HG02870 (cell line): ENCODE results near the gene SMIM17.
"Not testable (repeated sequence)": the region's sequence is repeated elsewhere in the genome, so short reads cannot be mapped to it uniquely, and the experiment has no call there.

Experiments used
- ATAC-seq: cut with Tn5 transposase; IDR thresholded peaks from one replicate; pipeline ENCODE4 v1.9.1; 2021; ENCODE audit warnings: mild to moderate bottlenecking, moderate library complexity; ENCODE audit not compliant: unreplicated experiment

Gene SMIM17

DNA sequence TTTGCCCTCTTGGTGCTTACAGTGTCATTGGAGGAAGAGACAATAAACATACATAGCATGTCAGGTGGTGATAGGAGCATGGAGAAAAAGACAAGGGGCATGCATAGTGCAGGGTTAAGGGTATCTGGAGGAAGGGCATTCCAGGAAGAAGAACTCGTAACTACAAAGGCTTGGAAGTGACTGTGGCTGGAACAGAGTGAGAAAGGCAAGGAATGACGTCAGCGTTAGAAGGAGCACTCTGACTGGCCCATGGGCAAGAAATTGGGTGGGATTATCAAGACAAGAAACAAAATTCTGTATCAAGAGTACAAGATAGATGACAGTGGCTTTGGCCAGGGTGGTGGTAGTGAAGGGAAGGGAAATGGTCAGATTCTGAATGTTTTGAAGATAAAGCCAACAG, 11.2 kb downstream of the SMIM17 start:
- no peak for ATAC-seq

DNA sequence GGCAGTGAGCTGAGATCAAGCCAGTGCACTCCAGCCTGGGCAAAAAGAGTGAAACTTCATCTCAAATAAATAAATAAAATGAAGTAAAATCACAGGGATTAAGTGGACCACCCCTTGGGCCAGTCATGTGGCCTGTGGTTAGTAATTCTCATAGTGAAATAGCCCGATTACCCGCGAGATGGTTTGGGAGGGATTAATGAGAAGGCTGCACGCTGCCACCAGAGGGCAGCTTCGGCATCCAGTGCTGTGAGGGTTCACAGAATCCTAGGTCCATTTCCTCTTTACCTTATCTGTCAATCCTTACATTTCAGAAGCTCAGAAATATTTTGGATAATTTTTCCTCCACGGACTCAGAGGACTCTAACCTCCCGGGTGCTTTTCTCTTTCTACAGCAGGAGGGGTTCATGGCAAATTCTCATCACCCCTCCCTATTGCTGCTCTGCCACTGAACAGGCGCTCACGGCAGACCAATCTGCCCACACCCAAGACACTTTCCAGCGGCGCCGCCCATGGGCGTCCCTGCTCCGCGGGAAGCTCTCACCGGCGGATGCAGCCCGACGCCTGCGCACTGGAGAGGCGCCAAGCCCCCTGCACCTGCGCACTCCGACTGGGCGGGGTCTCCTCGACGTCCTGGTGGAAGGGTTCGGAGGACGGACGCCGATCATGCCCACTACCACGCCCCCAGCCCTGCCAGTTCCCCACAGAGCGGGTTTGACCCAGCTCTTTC, 17.6 kb downstream of the SMIM17 start:
- ATAC-seq = no peak

DNA sequence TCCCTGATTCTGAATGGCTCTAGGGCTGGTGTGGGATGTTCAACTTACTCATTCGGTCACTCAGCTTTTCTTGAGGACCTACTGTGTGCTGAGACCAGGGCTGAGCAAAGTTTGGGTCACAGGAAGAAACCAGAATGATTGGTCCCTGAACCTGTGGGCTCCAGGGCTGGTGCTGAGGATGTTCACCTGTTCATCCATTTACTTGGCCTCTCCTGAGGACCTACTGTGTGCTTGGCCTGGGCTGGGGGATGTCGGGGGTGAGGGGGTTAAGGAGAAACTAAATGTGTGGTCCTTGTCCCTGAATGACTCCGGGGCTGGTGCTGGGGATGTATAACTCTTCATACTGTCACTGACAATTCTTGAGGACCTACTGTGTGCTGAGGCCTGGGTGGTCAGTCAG, 18.3 kb downstream of the SMIM17 start:
- ATAC-seq = no peak

DNA sequence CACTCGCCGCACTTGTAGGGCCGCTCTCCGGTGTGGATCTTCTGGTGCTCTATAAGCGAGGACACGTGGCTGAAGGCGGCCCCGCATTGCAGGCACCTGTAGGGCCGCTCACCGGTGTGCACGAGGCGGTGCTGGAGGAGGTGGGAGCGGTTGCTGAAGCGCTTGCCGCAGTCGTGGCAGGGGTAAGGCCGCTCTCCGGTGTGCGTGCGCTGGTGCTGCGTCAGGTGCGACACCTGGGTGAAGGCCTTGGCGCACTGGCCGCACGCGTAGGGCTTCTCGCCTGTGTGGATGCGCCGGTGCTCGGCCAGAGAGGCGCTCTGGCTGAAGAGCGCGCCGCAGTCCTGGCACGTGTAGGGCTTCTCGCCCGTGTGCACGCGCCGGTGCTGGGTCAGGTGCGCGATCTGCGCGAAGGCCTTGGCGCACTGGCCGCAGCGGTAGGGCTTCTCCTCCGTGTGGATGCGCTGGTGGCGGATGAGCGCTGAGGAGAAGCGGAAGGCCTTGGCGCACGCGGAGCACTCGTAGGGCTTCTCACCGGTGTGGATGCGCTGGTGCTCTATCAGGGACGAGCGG, 21.1 kb downstream of the SMIM17 start:
- ATAC-seq = no peak

DNA sequence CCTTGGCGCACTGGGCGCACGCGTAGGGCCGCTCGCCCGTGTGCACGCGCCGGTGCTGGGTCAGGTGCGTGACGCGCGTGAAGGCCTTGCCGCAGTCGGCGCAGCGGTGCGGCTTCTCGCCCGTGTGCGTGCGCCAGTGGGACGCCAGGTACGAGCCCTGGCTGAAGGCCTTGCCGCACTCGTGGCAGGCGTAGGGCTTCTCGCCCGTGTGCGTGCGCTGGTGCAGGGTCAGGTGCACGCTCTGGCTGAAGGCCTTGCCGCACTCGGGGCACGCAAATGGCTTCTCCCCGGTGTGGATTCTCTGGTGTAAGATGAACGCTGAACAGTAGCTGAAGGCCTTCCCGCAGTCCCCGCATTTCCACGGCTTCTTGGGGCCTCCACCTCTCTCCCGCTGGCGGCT, 21.6 kb downstream of the SMIM17 start:
- ATAC-seq = no peak

DNA sequence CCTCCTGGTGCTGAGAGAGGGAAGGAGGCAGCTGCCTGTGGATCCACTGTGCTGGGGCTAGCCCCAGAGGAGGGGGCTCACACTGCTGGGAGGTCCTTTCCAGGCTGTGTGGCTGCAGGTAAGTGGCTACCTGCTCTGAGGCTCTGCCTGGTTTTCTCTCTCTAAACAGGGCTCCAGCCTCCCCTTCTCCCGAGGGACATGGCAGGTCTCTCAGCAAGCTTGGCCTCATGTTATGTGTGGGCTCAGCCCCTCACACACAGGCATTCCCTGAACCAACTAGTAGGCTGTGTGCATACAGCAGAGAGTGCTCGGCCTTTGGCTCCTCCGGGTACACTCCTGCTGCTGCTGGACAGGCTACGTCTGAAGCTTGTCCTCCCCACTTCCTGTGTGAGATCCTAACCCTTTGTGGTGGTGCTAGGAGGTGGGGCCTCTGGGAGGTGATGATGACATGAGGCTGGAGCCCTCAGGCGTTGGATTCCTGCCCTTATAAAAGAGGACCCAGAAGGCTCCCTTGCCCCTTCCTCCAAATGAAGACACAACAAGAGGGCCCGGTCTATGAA, 24.4 kb downstream of the SMIM17 start:
- ATAC-seq = no peak

DNA sequence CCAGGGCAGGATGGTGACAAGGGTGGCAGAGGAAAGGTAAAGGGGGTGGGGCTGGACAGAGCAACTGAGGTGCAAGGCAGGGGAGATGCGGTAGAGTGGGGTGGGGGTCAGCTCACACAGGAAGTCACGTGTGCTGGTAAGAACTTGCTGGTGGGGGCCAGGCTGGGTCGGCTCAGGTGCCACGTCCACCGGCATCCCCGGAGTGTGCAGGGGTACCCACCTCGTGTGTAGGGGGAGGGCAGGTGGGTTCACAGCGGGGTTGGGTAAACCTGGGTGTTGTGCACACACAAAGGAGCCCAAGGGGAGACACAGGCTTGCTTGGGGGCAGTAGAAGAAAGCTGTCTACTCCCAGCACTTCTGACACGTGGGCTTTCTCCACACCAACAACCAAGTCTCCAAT, 25.7 kb downstream of the SMIM17 start:
- ATAC-seq = no peak

DNA sequence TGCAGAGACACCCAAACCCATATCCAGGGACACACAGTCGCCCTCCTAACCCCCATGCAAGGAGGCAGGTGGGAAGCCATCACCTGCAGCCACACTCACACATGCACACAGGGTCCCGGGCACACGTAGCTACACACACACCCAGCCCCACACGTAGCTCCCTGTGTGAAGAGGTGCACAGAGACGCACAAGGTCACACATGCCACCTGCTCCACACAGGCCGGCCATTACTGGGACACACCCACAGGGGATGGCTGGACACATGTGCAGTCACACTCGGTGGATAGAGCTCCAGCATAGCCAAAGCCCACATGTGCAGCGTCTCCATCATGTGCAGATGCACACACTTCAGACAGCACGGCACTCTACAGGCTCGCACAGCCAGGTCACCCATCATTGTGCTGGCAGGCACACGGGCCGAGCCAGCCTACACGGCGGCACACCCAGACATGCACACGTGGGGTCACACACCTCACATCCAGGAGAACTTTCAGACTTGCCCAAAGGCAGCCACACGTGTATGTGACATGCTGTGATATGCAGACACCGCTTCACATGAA, 27.5 kb downstream of the SMIM17 start:
- no peak for ATAC-seq

DNA sequence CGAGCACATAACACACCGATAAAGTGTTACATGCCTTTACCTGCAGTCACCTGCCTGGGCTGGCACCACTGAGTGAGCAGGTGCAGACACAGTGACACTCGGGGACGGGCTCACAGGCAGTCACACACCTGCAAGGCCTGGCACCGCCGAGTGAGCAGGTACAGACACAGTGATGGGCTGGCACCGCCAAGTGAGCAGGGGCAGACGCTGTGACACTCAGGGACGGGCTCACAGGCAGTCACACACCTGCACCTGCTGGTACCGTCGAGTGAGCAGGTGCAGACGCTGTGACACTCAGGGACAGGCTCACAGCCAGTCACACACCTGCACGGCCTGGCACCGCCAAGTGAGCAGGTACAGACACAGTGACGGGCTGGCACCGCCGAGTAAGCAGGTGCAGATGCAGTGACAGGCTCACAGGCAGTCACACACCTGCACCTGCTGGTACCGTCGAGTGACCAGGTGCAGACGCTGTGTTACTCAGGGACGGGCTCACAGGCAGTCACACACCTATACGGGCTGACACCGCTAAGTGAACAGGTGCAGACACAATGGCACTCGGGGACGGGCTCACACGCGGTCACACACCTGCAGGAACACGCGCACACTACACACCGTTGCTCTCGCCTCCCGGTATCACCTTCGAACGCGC, 28.1 kb downstream of the SMIM17 start:
- ATAC-seq = no peak

DNA sequence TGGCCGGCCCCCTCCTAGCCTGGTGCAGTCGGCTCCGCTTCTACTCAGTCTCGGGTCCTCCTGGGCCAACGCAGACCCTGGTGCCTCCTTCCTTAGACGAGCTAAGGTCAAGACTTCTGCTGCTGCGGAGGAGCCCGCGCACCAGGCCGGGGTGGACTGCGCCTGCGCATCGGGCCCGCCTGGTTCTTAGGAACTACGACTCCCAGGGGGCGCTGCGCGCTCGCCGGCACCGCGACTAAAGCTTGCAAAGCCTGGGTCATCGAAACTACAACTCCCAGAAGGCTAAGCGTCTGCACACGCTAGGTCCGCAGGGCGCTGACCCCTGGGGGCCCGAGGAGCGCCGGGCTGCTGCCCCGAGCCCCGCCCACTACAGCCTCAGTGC, 28.6 kb downstream of the SMIM17 start, which contains the start of gene ZNF835:
Gene ZNF835 (minus strand): TSS at position 145 of the 382 bp plus-strand sequence. CDS start 6,559 bp downstream, outside the sequence.
- ATAC-seq = no peak

DNA sequence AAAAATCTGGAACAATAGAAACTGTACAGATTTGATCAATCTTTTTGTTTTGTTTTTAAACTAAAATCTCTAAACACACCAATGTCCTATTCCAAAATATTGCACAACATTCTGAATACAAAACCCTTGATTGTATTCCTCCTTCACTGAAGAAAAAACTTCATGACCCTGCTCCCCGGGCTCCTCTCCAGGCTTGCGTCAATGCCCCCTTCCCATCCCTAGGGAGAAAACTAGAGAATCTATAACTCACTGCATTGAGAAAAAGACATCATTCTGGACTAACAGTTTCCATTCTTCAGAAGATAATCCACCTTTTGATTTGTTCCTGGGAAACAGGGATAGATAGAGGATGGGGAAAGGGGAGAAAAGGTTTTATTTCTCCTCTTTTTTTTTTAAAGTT, 29.7 kb downstream of the SMIM17 start:
- not testable (repeated sequence) for ATAC-seq

DNA sequence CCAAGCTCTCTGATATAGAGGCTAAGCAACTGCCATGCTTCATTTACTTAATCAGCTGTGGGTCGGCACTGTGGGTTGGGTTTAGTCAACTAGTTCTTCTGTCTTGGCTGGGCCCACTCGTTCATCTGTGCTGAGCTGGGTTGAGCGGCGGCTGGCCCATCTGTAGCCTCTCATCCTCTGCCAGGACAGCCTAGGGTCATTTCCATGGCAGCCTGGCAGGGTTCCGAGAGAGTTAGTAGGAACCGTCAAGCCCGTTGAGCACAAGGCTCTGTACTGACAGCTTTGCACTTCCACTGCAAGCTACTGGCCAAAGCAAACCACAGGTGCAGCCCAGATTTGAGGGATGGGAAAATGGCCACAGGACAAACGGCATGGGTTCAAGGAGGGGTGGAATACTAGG, 35.2 kb downstream of the SMIM17 start:
- ATAC-seq = no peak

DNA sequence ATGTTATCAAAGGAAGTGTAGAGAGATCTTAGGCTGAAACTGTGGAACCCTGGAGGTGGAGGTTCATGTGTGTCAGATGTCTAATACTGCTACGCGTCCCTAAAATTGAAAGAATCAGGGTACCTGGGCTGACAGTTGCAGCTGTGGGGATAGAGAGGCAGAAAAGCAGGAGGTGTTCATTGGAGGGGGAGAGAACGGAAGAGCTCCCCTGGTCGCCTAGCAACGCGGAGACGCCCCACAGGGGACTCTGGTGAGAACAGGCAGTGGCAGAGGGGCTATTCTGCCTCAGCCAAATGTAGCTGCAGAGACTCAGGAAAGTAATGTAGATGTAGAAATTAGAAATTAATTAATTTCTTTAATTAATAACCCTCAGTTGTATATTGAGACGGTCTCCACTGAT, 38.7 kb downstream of the SMIM17 start:
- ATAC-seq = no peak

DNA sequence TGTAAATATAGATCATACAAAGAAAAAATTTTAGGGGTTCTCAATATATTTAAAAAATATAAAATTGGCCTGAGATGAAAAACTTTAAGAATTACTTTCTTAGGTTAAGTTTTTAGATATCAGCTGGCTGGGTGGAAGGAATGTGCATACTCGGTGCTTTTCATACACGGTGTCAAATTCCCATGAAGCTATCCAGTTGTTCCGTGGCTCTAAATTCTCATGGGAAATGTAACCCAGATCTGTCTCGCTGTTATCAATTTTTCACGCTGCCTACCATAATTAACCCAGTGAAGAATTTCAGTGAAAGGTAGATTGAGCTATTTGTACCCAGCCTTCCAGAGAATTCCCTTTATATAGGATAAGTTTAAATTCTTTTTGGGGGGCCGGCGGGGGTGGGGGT, 40.2 kb downstream of the SMIM17 start:
- no peak for ATAC-seq

DNA sequence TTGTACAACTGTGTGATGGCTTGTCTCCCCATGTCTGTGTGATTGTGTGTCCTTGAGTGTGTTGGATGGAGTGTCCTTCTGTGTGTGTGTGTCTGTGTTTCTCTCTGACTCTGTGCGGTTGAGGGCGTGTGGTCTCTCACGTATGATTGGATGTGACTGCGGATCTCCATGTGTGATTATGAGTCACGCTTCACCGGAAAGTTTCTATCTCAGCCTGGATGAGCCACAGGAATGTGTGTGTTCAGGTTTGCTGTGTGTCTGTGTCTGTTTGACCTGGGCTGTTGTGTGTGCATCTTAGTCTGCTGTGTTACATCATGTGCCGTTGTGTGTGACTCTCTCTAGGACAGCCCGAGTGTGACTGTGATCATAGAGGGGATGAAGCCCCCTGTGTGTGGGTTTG, 44.1 kb downstream of the SMIM17 start:
- no peak for ATAC-seq

DNA sequence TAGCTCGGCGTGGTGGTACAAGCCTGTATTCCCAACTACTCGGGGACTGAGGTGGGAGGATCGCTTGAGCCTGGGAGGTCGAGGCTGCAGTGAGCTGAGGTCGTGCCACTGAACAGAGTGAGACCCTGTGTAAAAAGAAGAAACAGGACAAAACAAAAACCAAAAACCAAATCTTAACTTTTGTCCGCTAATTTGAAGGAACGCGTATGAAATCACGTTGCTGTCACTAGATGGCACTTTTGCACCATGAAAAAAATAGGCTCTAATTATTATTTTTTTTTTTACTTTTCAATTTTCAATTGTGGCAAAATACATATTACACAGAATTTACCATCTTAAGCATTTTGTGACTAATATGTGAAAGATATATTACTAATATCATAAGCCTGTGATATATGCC, 46.2 kb downstream of the SMIM17 start:
- ATAC-seq = no peak

DNA sequence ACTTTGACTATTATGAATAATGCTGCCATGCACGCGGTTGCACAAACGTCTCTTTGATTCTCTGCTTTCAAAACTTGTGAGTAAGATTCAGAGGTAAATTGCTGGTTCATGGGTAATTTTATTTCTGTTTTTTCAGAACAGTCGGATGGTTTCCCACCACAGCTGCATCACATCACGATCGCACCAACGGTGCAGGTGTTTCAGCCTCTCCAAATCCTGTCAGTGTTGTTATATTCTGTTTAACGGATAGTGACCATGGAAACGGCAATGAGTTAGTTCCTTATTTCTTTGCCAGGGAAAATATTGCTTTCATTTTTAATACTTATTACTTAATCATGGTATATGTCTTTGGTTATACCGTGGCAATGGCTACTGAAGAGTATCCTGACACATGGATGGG, 47.7 kb downstream of the SMIM17 start:
- ATAC-seq = no peak

DNA sequence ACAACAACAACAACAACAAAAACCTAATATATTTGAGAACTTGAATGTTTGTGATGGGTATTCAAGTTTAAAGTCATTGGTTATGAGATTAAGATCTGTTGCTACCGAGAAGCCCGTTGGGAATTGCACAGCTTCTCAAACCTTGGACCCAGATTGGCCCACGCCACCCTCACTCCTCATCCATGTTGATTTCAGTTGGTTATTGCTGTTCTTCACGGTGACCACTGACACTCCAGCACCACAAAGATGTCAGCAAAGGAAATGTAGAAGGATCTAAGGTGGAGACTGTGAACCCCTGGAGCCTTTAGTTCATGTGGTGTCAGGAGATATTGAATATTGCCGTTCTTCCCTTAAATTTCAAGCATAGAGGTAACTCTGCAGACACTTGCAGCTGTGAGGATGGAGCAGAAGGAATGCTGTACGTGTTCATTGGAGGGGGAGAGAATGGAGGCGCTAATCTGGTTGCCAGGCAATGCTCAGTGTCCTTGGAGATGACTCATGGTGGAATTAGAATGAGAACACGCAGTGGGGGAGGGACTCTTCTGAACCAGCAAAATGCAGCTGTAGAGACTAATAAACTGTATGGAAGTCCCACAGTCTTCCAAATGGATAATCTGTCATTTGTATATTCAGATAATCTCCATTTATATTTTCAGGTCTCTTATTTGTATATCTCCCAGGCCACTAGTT, 49.4 kb downstream of the SMIM17 start:
- ATAC-seq = no peak

DNA sequence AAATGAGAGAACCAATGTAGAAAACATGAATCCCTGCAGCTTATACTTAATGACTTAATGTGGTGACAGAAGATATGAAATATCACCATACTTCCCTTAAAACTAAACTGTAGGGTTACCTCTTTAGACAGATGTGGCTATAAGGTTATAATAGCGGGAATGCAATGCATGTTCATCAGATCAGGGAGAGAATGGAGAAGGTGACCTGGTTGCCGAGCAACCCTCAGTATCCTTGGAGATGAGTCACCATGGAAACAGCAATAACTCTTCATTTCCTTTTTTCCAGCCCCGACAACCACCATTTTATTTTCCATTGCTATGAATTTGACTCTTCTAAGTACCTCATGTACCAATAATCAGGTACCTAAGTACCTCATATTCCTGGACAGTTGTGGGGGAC, 56.6 kb downstream of the SMIM17 start:
- no peak for ATAC-seq

DNA sequence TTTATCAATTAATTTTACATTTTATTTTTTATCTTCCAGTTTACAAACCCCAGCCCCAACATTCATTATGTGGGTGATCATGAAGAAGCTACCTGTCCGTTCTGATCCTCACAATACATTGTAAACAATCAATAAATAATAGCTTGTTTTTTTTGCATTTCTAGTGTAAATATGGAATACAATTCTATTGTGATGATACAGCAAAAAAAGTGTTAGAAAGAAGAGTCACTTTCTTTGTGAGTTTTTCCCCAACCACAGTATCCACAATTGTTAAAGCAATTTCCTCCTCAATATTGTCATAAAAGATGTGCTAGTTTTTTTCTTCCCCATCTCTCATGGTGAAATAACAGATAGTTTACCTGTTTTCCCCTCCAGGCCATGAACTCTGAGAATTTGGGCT, 58.9 kb downstream of the SMIM17 start:
- ATAC-seq = no peak

DNA sequence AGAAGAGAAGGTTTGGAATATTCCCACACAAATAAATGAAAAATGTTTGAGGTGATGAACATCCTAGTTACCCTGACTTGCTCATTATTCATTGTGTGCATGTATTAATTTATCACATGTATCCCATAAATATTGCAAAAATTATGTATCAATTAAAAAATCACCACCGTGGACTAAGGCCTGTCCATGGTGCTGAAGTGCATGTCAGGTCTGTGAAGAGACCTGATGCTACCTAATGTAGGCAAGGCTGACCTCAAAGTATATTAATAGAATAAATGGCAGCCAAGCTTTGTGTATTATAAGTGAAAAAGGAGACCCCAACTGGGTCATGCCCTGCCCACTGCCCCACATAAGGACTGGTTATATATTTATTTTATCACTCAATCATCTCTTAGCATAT, 63.0 kb downstream of the SMIM17 start:
- ATAC-seq = no peak
